Subcutaneous abdominal adipose tissue (tissue), 5 donors: ENCODE results near the gene AVP.

Experiments used
- H3K27ac ChIP-seq: one replicate; pipeline ENCODE4 v1.7.0; 2013; ENCODE audit warnings: low read depth, mild to moderate bottlenecking, inconsistent platforms, low read length, moderate library complexity
- H3K27me3 ChIP-seq, 5 donors: one replicate each; pipeline ENCODE4 v1.7.0; 2013; ENCODE audit warnings: low read length in 5 of 5, inconsistent platforms in 1 of 5; ENCODE audit not compliant: control insufficient read depth in 5 of 5, insufficient read depth in 4 of 5
- H3K36me3 ChIP-seq, 5 donors: one replicate each; pipeline ENCODE4 v1.7.0; 2013; ENCODE audit warnings: low read length in 5 of 5; ENCODE audit not compliant: control insufficient read depth in 5 of 5, insufficient read depth in 5 of 5
- H3K4me1 ChIP-seq, 5 donors: one replicate each; pipeline ENCODE4 v1.7.0; 2013; ENCODE audit warnings: low read length in 5 of 5, mild to moderate bottlenecking in 3 of 5, moderate library complexity in 1 of 5; ENCODE audit not compliant: control insufficient read depth in 5 of 5, insufficient read depth in 5 of 5
- H3K4me3 ChIP-seq, 5 donors: one replicate each; pipeline ENCODE4 v1.7.0; 2013; ENCODE audit warnings: low read length in 5 of 5, low read depth in 1 of 5
- H3K9ac ChIP-seq, 5 donors: one replicate each; pipeline ENCODE4 v1.7.0; 2013; ENCODE audit warnings: low read length in 5 of 5, mild to moderate bottlenecking in 4 of 5, moderate library complexity in 3 of 5
- H3K9me3 ChIP-seq, 5 donors: one replicate each; pipeline ENCODE4 v1.7.0; 2013; ENCODE audit warnings: low read length in 5 of 5; ENCODE audit not compliant: control insufficient read depth in 5 of 5
- donor health status: healthy.
- donor health status: healthy.
- donor health status: healthy.
- donor health status: healthy.
- donor health status: healthy.

Gene AVP

GRCh38 chr20:3111507-3111906, 27.0 kb upstream of the AVP start:
- no peak overlapping the region for H3K4me3 ChIP-seq
- H3K9ac ChIP-seq = no peak overlapping the region
- no peaks in the 10 kb centered on the region for H3K27me3 ChIP-seq
- H3K27ac ChIP-seq = no peak overlapping the region
- peaks cover 0 to 16% (median 4%) of the 10 kb centered on the region in 5 donors for H3K4me1 ChIP-seq
- peaks cover 0 to 53% (median 36%) of the 10 kb centered on the region in 5 donors for H3K36me3 ChIP-seq
- H3K9me3 ChIP-seq = no peaks in the 10 kb centered on the region

GRCh38 chr20:3109350-3110302, 25.1 kb upstream of the AVP start:
- H3K4me3 ChIP-seq = no peak overlapping the region
- H3K4me1 ChIP-seq = peaks cover 0 to 9% (median 4%) of the 10 kb centered on the region in 5 donors
- H3K27ac ChIP-seq = no peak overlapping the region
- no peak overlapping the region for H3K9ac ChIP-seq
- no peaks in the 10 kb centered on the region for H3K9me3 ChIP-seq
- no peaks in the 10 kb centered on the region for H3K27me3 ChIP-seq
- peaks cover 0 to 49% (median 33%) of the 10 kb centered on the region in 5 donors for H3K36me3 ChIP-seq

DNA sequence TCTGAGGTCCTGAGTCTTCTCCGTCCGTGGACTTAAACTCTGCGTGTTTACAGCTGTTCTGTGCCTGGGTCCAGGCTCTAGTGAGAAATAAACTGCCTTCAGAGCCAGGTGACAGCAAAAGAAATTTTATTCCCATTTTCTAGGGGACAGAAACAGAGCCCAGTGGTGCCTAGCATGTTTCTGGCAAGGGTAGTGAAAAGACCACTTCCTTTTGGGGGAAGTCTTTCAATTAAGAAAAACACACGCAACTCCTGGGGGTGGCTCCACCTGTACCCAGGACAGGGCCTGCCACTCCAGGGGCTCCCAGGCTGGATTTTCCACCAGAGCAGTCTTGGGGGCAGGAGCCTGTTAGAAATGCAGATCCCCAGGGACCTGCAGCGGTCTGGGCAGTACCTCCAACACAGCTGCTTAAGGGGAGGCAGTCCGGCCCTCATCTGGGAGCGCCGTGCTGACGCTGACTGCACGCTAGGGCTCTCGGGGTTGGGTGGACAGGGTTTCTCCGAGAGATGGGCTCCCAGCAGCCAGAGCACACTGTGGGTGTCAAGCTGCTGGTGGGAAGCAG, 23.0 kb upstream of the AVP start:
- Histone ChIP-seq H3K4me1 (peaks cover 0 to 9% (median 4%) of the 10 kb centered on the region in 5 donors), H3K9ac (no peak overlapping the region), H3K9me3 (no peaks in the 10 kb centered on the region), H3K4me3 (no peak overlapping the region), H3K27ac (no peak overlapping the region), H3K36me3 (peaks cover 0 to 36% (median 26%) of the 10 kb centered on the region in 5 donors), H3K27me3 (no peaks in the 10 kb centered on the region)

DNA sequence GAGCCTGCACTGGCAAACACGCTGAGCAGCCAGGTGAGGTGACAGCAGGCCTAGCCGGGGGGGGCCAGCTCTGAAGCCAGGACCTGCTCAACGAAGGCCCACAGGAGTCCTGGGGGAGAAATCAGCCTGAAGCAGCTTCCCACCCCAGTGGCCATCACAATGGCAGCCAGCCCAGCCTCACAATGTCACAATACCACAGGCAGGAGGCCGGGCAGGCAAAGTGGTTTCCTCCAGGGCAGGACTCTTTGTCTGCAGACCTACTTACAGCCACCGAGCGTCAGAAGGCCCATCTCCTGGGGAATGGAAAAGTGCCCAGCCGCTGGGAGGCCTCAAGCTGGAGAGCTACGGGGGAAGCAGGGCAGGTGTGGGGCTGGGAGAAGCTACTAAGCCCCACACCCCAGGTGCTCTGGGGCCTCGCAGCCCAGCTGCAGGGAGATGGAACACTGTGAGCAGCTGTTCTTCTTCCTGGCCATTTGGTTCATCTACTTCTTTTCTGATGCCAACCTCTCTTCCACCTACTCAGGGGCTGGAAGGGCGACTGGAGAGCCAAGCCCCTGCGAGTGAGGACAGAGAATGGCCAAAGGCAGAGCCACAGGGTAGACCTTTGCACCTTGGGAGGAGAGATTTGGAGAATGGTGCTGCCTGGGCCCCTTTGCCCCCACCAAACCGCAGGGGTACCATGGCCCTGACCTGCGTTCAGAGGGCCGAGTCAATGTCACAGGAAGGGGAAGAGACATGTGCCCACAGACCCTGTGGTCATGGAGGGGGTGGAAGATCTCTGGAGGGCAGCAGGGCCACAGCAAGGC, 22.3 kb upstream of the AVP start:
- Histone ChIP-seq H3K9me3 (no peaks in the 10 kb centered on the region), H3K4me1 (peaks cover 0 to 9% (median 4%) of the 10 kb centered on the region in 5 donors), H3K4me3 (no peak overlapping the region), H3K36me3 (peaks cover 0 to 36% (median 26%) of the 10 kb centered on the region in 5 donors), H3K27me3 (no peaks in the 10 kb centered on the region), H3K27ac (no peak overlapping the region), H3K9ac (no peak overlapping the region)

DNA sequence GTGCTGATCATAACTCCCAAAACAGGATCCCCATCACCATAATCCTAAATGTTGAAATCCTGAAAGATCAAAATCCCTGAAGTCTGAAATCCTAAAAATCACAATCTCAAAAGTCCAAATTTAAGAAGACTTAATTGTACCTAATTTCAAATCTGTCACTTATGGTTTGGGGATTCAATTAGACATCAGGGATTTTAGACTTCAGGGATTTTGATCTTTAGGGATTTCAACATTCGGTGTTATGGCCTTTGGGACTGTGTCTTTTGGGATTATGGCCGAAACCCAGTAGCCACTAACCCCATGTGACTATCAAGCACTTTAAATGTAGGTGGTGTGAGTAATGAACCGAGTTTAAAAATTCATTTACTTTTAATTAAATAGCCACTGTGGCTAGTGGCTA, 21.7 kb upstream of the AVP start:
- H3K36me3 ChIP-seq = peaks cover 0 to 36% (median 26%) of the 10 kb centered on the region in 5 donors
- no peaks in the 10 kb centered on the region for H3K9me3 ChIP-seq
- no peaks in the 10 kb centered on the region for H3K27me3 ChIP-seq
- H3K9ac ChIP-seq = no peak overlapping the region
- no peak overlapping the region for H3K4me3 ChIP-seq
- peaks cover 0 to 9% (median 4%) of the 10 kb centered on the region in 5 donors for H3K4me1 ChIP-seq
- no peak overlapping the region for H3K27ac ChIP-seq

DNA sequence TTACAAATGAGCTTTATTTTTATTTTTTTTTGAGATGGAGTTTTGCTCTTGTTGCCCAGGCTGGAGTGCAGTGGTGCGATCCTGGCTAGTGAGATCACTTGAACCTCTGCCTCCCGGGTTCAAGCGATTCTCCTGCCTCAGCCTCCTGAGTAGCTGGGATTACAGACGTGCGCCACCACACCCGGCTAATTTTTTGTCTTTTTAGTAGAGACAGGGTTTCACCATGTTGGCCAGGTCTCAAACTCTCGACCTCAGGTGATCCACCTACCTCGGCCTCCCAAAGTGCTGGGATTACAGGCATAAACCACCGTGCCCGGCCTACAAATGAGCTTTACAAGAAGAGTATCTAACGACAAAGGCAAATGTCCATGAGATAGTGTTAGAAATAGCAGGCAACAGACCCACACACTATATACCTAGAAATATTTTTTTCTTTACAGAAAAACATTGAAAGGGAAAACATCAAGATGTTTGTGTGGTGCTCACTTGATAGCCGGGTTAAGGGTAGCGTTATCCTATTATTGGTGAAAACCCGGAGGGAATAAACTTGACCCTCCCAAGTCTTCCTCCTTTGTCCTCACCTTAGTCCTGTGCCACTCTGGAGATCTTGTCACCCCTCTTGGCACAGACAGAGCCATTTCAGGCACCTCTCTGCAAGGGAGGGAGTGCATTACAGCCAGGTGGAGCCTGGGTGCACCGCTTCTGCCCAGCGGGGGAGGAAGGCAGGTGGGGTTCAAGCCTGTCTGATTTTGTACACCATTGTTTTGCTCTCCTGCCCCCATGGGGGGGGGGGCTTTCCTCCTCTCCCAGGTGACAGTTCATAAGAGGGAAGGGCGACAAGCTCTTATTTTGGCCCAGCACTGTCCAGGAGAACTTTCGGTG, 21.0 kb upstream of the AVP start:
- H3K4me3 ChIP-seq = no peak overlapping the region
- no peaks in the 10 kb centered on the region for H3K27me3 ChIP-seq
- H3K36me3 ChIP-seq = peaks cover 0 to 30% (median 26%) of the 10 kb centered on the region in 5 donors
- H3K9ac ChIP-seq = no peak overlapping the region
- H3K9me3 ChIP-seq = no peaks in the 10 kb centered on the region
- H3K4me1 ChIP-seq = peaks cover 0 to 9% (median 4%) of the 10 kb centered on the region in 5 donors
- no peak overlapping the region for H3K27ac ChIP-seq

DNA sequence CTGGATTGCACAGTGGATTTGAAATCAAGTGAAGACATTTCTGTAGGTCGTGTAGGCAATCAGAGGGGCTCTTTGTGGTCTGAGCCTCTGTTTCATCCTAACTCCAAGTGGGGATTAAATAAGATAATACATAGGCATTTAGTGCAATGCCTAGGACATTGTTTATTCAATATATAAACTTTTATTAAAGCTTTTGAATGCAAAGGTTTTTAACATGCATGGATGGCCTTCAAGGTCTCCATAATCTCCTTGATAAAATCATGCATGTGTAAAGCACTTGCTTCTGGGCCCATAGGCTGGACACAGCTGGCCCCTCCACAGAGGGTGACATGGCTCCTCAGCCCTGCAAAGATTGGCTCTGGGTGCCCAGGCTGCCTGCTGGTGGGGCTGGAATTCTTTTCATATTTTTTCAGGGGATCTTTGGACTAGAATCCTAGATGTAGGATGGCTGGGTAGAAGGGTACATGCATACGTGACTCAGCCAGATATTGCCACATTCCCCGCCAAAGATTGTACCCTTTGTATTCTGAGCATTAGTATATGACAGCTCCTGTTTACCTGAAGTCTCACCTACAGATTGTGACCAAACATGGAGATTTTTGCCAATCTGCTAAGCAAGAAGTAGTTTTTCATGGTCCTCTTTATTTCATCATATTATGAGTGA, 19.0 kb upstream of the AVP start:
- Histone ChIP-seq H3K9ac (no peak overlapping the region), H3K27me3 (no peaks in the 10 kb centered on the region), H3K36me3 (peaks cover 0 to 13% (median 10%) of the 10 kb centered on the region in 5 donors), H3K4me1 (peaks cover 0 to 5% (median 4%) of the 10 kb centered on the region in 5 donors), H3K9me3 (no peaks in the 10 kb centered on the region), H3K27ac (no peak overlapping the region), H3K4me3 (no peak overlapping the region)

GRCh38 chr20:3102575-3103368, 18.2 kb upstream of the AVP start:
- no peak overlapping the region for H3K9ac ChIP-seq
- H3K4me3 ChIP-seq = no peak overlapping the region
- H3K36me3 ChIP-seq = peaks cover 0 to 11% (median 7%) of the 10 kb centered on the region in 5 donors
- H3K9me3 ChIP-seq = no peaks in the 10 kb centered on the region
- H3K4me1 ChIP-seq = peaks cover 0 to 5% (median 4%) of the 10 kb centered on the region in 5 donors
- H3K27me3 ChIP-seq = no peaks in the 10 kb centered on the region
- no peak overlapping the region for H3K27ac ChIP-seq
